Measurements from ENCODE around the gene GLI1.

DNA sequence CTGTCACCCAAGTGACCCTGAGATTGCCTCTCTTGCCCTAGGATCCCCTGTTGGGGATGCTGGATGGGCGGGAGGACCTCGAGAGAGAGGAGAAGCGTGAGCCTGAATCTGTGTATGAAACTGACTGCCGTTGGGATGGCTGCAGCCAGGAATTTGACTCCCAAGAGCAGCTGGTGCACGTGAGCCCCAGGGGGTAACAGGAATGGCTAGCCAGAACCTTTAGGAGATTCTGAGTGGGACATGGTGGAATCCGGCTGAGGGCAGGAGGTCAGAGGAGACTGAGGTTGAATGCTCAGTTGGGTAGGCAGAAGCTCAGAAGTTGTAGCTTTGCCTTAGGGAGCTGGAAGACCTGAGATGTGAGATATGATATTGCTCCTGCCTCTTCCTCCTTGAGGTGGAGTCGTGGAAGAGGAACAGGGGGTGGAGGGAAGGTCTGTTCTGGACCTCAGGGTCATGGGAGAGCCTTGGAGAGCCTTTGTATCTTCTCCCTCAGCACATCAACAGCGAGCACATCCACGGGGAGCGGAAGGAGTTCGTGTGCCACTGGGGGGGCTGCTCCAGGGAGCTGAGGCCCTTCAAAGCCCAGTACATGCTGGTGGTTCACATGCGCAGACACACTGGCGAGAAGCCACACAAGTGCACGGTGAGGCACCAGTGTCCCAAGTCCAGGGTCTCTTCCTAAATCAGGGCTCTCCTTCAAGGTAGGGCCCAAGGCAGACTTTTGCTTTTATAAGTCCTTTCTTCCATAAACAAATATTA, 6.3 kb downstream of the GLI1 start:
- TF ChIP-seq, protein P1, sequence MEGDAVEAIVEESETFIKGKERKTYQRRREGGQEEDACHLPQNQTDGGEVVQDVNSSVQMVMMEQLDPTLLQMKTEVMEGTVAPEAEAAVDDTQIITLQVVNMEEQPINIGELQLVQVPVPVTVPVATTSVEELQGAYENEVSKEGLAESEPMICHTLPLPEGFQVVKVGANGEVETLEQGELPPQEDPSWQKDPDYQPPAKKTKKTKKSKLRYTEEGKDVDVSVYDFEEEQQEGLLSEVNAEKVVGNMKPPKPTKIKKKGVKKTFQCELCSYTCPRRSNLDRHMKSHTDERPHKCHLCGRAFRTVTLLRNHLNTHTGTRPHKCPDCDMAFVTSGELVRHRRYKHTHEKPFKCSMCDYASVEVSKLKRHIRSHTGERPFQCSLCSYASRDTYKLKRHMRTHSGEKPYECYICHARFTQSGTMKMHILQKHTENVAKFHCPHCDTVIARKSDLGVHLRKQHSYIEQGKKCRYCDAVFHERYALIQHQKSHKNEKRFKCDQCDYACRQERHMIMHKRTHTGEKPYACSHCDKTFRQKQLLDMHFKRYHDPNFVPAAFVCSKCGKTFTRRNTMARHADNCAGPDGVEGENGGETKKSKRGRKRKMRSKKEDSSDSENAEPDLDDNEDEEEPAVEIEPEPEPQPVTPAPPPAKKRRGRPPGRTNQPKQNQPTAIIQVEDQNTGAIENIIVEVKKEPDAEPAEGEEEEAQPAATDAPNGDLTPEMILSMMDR (IDR thresholded peaks at IDR 0.05; ENCODE audit: low read length), result no peak
- TF ChIP-seq EZH2 (IDR thresholded peaks at IDR 0.05; ENCODE audit: borderline replicate concordance, low read length), result no peak
